Esophagus squamous epithelium (tissue), 4 donors: ENCODE results near the gene HOXD9.

Experiments used
- CTCF ChIP-seq, 6 experiments: fragments of 450-650 bp in 4 of 6; fragments of 200-600 bp in 2 of 6; sonication (generic) in 2 of 6; IDR thresholded peaks; one replicate each; pipeline ENCODE4 v1.5.1; 2016 to 2019; ENCODE audit warnings: antibody characterized with exemption in 6 of 6, mild to moderate bottlenecking in 4 of 6, moderate library complexity in 4 of 6
- POLR2A ChIP-seq, 4 donors: fragments of 450-650 bp; IDR thresholded peaks; one replicate each; pipeline ENCODE4 v1.6.1; 2017; ENCODE audit warnings: antibody characterized with exemption in 4 of 4, mild to moderate bottlenecking in 4 of 4, moderate library complexity in 3 of 4

- TF ChIP-seq CTCF (IDR thresholded peaks at IDR 0.05) (no peak), POLR2A (IDR thresholded peaks at IDR 0.05) (no peak)
These were observed 40.0 kb upstream of the HOXD9 start for GRCh38 chr2:176082525-176082823.
